HFFc6 (cell line): ENCODE data around the gene TDP1. TPM values are rescaled to one million over a fixed set of nuclear protein-coding genes. Genes with fewer than 3 reads are reported as not detected.

Experiments
- DNase-seq: peaks from one replicate; pipeline ENCODE4 v3.0.0-alpha.2; 2018
- H3K27ac Mint-ChIP-seq: 2 replicates; pipeline ENCODE4 v1.8.0; 2020; ENCODE audit warnings: mild to moderate bottlenecking, mixed read lengths
- H3K27me3 Mint-ChIP-seq: 2 replicates; pipeline ENCODE4 v1.8.0; 2021; ENCODE audit warnings: mild to moderate bottlenecking, moderate library complexity, mixed read lengths; ENCODE audit not compliant: insufficient read depth
- H3K36me3 Mint-ChIP-seq: 2 replicates; pipeline ENCODE4 v1.8.0; 2021; ENCODE audit warnings: low read depth, mixed read lengths
- H3K4me1 Mint-ChIP-seq: 2 replicates; pipeline ENCODE4 v1.8.0; 2020; ENCODE audit warnings: low read depth, mixed read lengths
- H3K4me3 Mint-ChIP-seq: 2 replicates; pipeline ENCODE4 v1.8.0; 2020; ENCODE audit warnings: mild to moderate bottlenecking, moderate library complexity, mixed read lengths
- H3K9me3 Mint-ChIP-seq: 2 replicates; pipeline ENCODE4 v1.8.0; 2020; ENCODE audit warnings: mild to moderate bottlenecking, mixed read lengths
- CTCF ChIP-seq: fragments of 200-600 bp; sonication (generic); IDR thresholded peaks from 2 replicates; pipeline ENCODE4 v1.5.0; 2021; ENCODE audit warnings: antibody characterized with exemption, mild to moderate bottlenecking
- total RNA-seq, 6 experiments: library from RNA; stranded (reverse); fragmentation: NEBNext Ultra II Directional; extraction: Animal tissue kit (Norgen Biotek cat#: 25700); gene quantifications; 2 replicates in 1 of 6; 3 replicates in 5 of 6; pipeline ENCODE4 v1.2.3, GENCODE V29; 2021

TDP1 gene
- total RNA-seq, 6 experiments from 2014 or later = 20.3 to 28.3 (median 23.3) TPM

GRCh38 chr14:89990218-89990617, 34.5 kb downstream of the TDP1 start:
- no peak for TF ChIP-seq CTCF
- Mint-ChIP-seq H3K4me3 (no peak overlapping the region), H3K36me3 (peaks cover 25% of the 10 kb centered on the region)

GRCh38 chr14:89990623-89991275, 35.0 kb downstream of the TDP1 start:
- H3K27ac Mint-ChIP-seq = no peak overlapping the region

More at GRCh38 chr14:89990218-89990617, 34.5 kb downstream of the TDP1 start:
- Mint-ChIP-seq H3K9me3 (no peaks in the 10 kb centered on the region), H3K27me3 (no peaks in the 10 kb centered on the region), H3K4me1 (no peaks in the 10 kb centered on the region), H3K27ac (no peak overlapping the region)
- no peak for DNase-seq

GRCh38 chr14:89992273-89992672, 36.5 kb downstream of the TDP1 start:
- Mint-ChIP-seq H3K9me3 (no peaks in the 10 kb centered on the region), H3K4me1 (no peaks in the 10 kb centered on the region), H3K36me3 (peaks cover 33% of the 10 kb centered on the region), H3K4me3 (no peak overlapping the region), H3K27me3 (no peaks in the 10 kb centered on the region), H3K27ac (no peak overlapping the region)
- no peak for TF ChIP-seq CTCF
- no peak for DNase-seq

More at GRCh38 chr14:89990623-89991275, 35.0 kb downstream of the TDP1 start:
- no peak overlapping the region for H3K4me3 Mint-ChIP-seq
- no peak for TF ChIP-seq CTCF
- H3K27me3 Mint-ChIP-seq = no peaks in the 10 kb centered on the region
- H3K4me1 Mint-ChIP-seq = no peaks in the 10 kb centered on the region
- H3K36me3 Mint-ChIP-seq = peaks cover 30% of the 10 kb centered on the region
- DNase-seq = no peak
- no peaks in the 10 kb centered on the region for H3K9me3 Mint-ChIP-seq

- H3K4me3 Mint-ChIP-seq = no peak overlapping the region
- no peaks in the 10 kb centered on the region for H3K9me3 Mint-ChIP-seq
- no peak for TF ChIP-seq CTCF
- H3K27me3 Mint-ChIP-seq = no peaks in the 10 kb centered on the region
- H3K4me1 Mint-ChIP-seq = no peaks in the 10 kb centered on the region
- no peak overlapping the region for H3K27ac Mint-ChIP-seq
- no peak for DNase-seq
- peaks cover 36% of the 10 kb centered on the region for H3K36me3 Mint-ChIP-seq
Observed at GRCh38 chr14:89996963-89997362, 41.2 kb downstream of the TDP1 start.

GRCh38 chr14:90000935-90001334, 45.2 kb downstream of the TDP1 start:
- TF ChIP-seq CTCF = no peak
- Mint-ChIP-seq H3K27ac (no peak overlapping the region), H3K27me3 (no peaks in the 10 kb centered on the region), H3K4me3 (no peak overlapping the region), H3K36me3 (peaks cover 25% of the 10 kb centered on the region), H3K4me1 (no peaks in the 10 kb centered on the region), H3K9me3 (no peaks in the 10 kb centered on the region)
- DNase-seq = no peak
